ENCODE data around the gene TCF7.

Gene TCF7

GRCh38 chr5:134113902-134114875 is at the start of gene TCF7:
Gene TCF7 (plus strand): TSS chr5:134114681. CDS start chr5:134114907, 226 bp downstream.
- peak within 1 kb of the TSS; percentile 56 for H3K4me3 ChIP-seq (ENCODE audit: low read depth, low read length)
- no peak for TF ChIP-seq CTCF (conservative IDR thresholded peaks at IDR 0.05; ENCODE audit: low read depth, low read length)
- peak; percentile 79 for DNase-seq (ENCODE audit: low read depth)

- TF ChIP-seq CTCF (conservative IDR thresholded peaks at IDR 0.05; ENCODE audit: low read depth, low read length) = no peak
- DNase-seq (ENCODE audit: low read depth) = no peak
These were observed 44.9 kb upstream of the TCF7 start for GRCh38 chr5:134069553-134069952.

GRCh38 chr5:134070725-134071613 is 43.5 kb upstream of the TCF7 start:
- DNase-seq (ENCODE audit: low read depth) = peak; percentile 38
- peak overlapping the region; percentile 41 for H3K4me3 ChIP-seq (ENCODE audit: low read depth, low read length)
- peak; percentile 27 for TF ChIP-seq CTCF (conservative IDR thresholded peaks at IDR 0.05; ENCODE audit: low read depth, low read length)

More at GRCh38 chr5:134069553-134069952, 44.9 kb upstream of the TCF7 start:
- no peak overlapping the region for H3K4me3 ChIP-seq (ENCODE audit: low read depth, low read length)

- TF ChIP-seq CTCF (conservative IDR thresholded peaks at IDR 0.05; ENCODE audit: low read depth, low read length) = no peak
- no peak overlapping the region for H3K4me3 ChIP-seq (ENCODE audit: low read depth, low read length)
- no peak for DNase-seq (ENCODE audit: low read depth)
These were observed 42.8 kb upstream of the TCF7 start for GRCh38 chr5:134071614-134072207.

- TF ChIP-seq CTCF (conservative IDR thresholded peaks at IDR 0.05; ENCODE audit: low read depth, low read length) = no peak
- DNase-seq (ENCODE audit: low read depth) = no peak
- H3K4me3 ChIP-seq (ENCODE audit: low read depth, low read length) = no peak overlapping the region
These were observed 41.8 kb upstream of the TCF7 start for GRCh38 chr5:134072471-134073210.

- no peak for TF ChIP-seq CTCF (conservative IDR thresholded peaks at IDR 0.05; ENCODE audit: low read depth, low read length)
- no peak overlapping the region for H3K4me3 ChIP-seq (ENCODE audit: low read depth, low read length)
- no peak for DNase-seq (ENCODE audit: low read depth)
These were observed 41.1 kb upstream of the TCF7 start for GRCh38 chr5:134073404-134073803.

All from choroid plexus epithelial cell (primary cell).